H1 (cell line): ENCODE measurements around the gene C6orf120. TPM values are rescaled to one million over a fixed set of nuclear protein-coding genes. Genes with fewer than 3 reads are reported as not detected.

ENCODE experiments used
- polyA plus RNA-seq, 7 experiments: library from polyadenylated mRNA; depleted of rRNA in 3 of 7; stranded (reverse) in 5 of 7; unstranded in 2 of 7; fragments of >200 nt in 5 of 7; fragments of 200-250 nt in 2 of 7; gene quantifications; 1 replicate in 5 of 7; 2 replicates in 1 of 7; 4 replicates in 1 of 7; pipeline versions ENCODE4 v1.2.1 to v1.2.3, GENCODE V29; 2011 to 2013; ENCODE audit warnings: missing spikeins in 2 of 7, mixed read lengths in 2 of 7
- total RNA-seq: library from RNA; stranded (reverse); fragmentation: NEBNext Ultra II Directional; extraction: Animal tissue kit (Norgen Biotek cat#: 25700); gene quantifications from 2 replicates; pipeline ENCODE4 v1.2.1, GENCODE V29; 2021

Gene C6orf120
- total and polyA plus RNA-seq, 2 of the 8 experiments (the other 6 are each of a cell fraction or from before 2014, with no cell fraction given) = 16.2 to 30.6 TPM

Other genes with a start within 250 kb of the C6orf120 start
- 64.7 and 68.6 TPM in 2 replicates for gene WDR27, start 97 bp upstream of the C6orf120 start, total RNA-seq
- gene WDR27, start 97 bp upstream of the C6orf120 start, polyA plus RNA-seq (2011; rRNA removed) = 53.6 and 77.6 TPM in 2 replicates
- 50.0 and 51.1 TPM in 2 replicates for gene PHF10, start 22.4 kb downstream of the C6orf120 start, total RNA-seq
- 8.9 and 15.6 TPM in 2 replicates for gene PHF10, start 22.4 kb downstream of the C6orf120 start, polyA plus RNA-seq (2011; rRNA removed)
- 1.6 and 1.8 TPM in 2 replicates for gene DYNLT2, start 49.4 kb downstream of the C6orf120 start, total RNA-seq
- gene DYNLT2, start 49.4 kb downstream of the C6orf120 start, polyA plus RNA-seq (2011; rRNA removed) = 0.48 and 0.74 TPM in 2 replicates
- gene ERMARD, start 49.5 kb downstream of the C6orf120 start, total RNA-seq = 11.2 and 12.2 TPM in 2 replicates
- 25.6 and 27.3 TPM in 2 replicates for gene ERMARD, start 49.5 kb downstream of the C6orf120 start, polyA plus RNA-seq (2011; rRNA removed)